ENCODE results near the gene TRPC1.

- TF ChIP-seq HDAC2 (IDR thresholded peaks at IDR 0.05) (no peak), MAZ (IDR thresholded peaks at IDR 0.05; ENCODE audit: borderline replicate concordance, low read depth, low read length) (no peak), SMC3 (IDR thresholded peaks at IDR 0.05) (no peak), CTCF (IDR thresholded peaks at IDR 0.05) (no peak), EHF (CRISPR knock-in tag; IDR thresholded peaks at IDR 0.05) (no peak)
These were observed 95.3 kb downstream of the TRPC1 start for GRCh38 chr3:142819179-142819578.

Measured in A549 (cell line).